RKO (cell line): ENCODE data around the gene BCAN.
"Not testable (repeated sequence)": the region's sequence is repeated elsewhere in the genome, so short reads cannot be mapped to it uniquely, and the experiment has no call there.

Experiments used
- DNase-seq: peaks from one replicate; pipeline ENCODE4 v3.0.0-alpha.2; 2016; ENCODE audit warnings: low spot score

Gene BCAN

GRCh38 chr1:156616463-156616862 is 25.5 kb upstream of the BCAN start:
- DNase-seq = no peak

GRCh38 chr1:156618853-156619581 is 22.9 kb upstream of the BCAN start, which contains the start of gene HAPLN2:
TSS of gene HAPLN2 (plus strand) at chr1:156619415. CDS start at chr1:156623491, 4,076 bp downstream.
- DNase-seq = no peak

- DNase-seq = no peak
These were observed 22.3 kb upstream of the BCAN start for GRCh38 chr1:156619582-156619955.

- DNase-seq = no peak
These were observed 19.2 kb upstream of the BCAN start for GRCh38 chr1:156622581-156623297.

GRCh38 chr1:156623946-156624813 is 17.7 kb upstream of the BCAN start:
- no peak for DNase-seq

GRCh38 chr1:156624814-156625435 is 17.0 kb upstream of the BCAN start:
- DNase-seq = no peak

GRCh38 chr1:156625436-156626078 is 16.4 kb upstream of the BCAN start:
- DNase-seq = peak; percentile 33

GRCh38 chr1:156626079-156626438 is 15.9 kb upstream of the BCAN start:
- DNase-seq = no peak

GRCh38 chr1:156627313-156627880 is 14.5 kb upstream of the BCAN start:
- peak; percentile 84 for DNase-seq

- DNase-seq = no peak
These were observed 12.0 kb upstream of the BCAN start for GRCh38 chr1:156629823-156630449.

GRCh38 chr1:156631152-156631551 is 10.8 kb upstream of the BCAN start:
- DNase-seq = not testable (repeated sequence)

GRCh38 chr1:156632355-156632754 is 9.6 kb upstream of the BCAN start:
- no peak for DNase-seq

- DNase-seq = no peak
These were observed 3.5 kb upstream of the BCAN start for GRCh38 chr1:156638189-156638985.

GRCh38 chr1:156639601-156640101 is 2.3 kb upstream of the BCAN start:
- DNase-seq = no peak

- DNase-seq = no peak
These were observed 843 bp upstream of the BCAN start for GRCh38 chr1:156640842-156641706.

- no peak for DNase-seq
These were observed 540 bp downstream of the BCAN start for GRCh38 chr1:156642265-156643048.

- no peak for DNase-seq
These were observed 1.3 kb downstream of the BCAN start for GRCh38 chr1:156643049-156643777.
